Fibroblast of pulmonary artery (primary cell): ENCODE measurements around the gene KCMF1.

ENCODE experiments used
- DNase-seq: peaks from one replicate; pipeline ENCODE4 v3.0.0-alpha.2; 2010; ENCODE audit warnings: low read depth
- H3K4me3 ChIP-seq: replicated peaks from 2 replicates; pipeline ENCODE4 v1.5.1; 2011; ENCODE audit warnings: low read depth, mild to moderate bottlenecking, control low read depth, low read length, moderate library complexity
- TF ChIP-seq, protein P1 (sequence below): IDR thresholded peaks from 2 replicates; pipeline ENCODE4 v1.5.1; 2011; ENCODE audit warnings: mild to moderate bottlenecking, control low read depth, low read length, inconsistent platforms; ENCODE audit errors: missing control alignments

The KCMF1 gene

DNA sequence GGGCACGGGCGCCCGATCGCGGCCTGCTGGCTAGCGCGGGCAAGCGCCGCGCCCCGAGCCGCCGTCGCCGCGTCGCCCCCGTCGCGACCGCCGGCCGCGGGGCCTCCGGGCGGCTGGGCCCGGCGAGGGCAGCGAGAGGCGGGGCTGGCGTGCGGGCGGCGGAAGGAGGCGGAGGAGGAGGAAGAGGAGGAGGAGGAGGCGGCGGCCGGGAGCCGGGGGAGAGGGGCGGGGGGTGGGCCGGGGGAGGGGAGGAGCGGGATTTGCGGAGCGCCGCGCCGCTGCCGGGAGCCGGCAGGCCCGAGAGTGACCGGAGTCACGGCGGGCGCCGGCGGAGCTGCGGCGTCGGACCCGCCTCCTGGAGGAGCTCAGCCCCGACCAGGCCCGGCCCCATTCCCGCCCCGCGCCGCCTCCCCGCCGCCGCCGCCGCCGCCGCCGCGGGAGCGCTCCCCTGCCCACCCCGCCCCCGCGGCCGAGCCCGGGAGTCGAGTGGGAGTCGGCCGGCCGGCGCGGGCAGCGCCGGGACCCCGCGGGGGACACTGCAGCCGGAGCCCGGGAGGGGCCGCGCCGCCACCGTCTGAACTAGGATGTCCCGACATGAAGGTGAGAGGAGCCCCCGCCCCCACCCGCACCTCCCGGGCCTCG lies at the start of gene KCMF1:
Gene KCMF1, plus strand, starts transcription at position 294 of the 642 bp plus-strand sequence. Its CDS starts 291 bp downstream, at position 585.
- DNase-seq: peak; percentile 65

DNA sequence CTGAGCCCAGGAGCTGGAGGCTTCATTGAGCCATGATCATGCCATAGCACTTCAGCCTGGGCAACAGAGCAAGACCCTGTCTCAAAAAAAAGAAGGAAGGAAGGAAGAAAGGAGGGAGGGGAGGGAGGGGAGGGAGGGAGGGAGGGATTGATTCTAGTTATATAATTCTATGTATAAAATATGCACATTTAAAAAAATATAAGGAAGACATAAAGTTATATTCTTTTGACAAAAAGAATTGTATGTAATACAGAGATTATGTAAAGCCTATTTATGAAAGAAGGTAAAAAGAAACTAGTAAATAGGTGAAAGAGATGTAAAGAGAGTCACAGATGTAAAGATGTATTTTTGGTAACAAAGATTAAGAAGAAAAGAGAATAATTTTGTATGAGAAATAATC lies 48.0 kb upstream of the KCMF1 start:
- no peak for DNase-seq
- TF ChIP-seq, protein P1, sequence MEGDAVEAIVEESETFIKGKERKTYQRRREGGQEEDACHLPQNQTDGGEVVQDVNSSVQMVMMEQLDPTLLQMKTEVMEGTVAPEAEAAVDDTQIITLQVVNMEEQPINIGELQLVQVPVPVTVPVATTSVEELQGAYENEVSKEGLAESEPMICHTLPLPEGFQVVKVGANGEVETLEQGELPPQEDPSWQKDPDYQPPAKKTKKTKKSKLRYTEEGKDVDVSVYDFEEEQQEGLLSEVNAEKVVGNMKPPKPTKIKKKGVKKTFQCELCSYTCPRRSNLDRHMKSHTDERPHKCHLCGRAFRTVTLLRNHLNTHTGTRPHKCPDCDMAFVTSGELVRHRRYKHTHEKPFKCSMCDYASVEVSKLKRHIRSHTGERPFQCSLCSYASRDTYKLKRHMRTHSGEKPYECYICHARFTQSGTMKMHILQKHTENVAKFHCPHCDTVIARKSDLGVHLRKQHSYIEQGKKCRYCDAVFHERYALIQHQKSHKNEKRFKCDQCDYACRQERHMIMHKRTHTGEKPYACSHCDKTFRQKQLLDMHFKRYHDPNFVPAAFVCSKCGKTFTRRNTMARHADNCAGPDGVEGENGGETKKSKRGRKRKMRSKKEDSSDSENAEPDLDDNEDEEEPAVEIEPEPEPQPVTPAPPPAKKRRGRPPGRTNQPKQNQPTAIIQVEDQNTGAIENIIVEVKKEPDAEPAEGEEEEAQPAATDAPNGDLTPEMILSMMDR: no peak
- no peak overlapping the region for H3K4me3 ChIP-seq

More for the DNA sequence above, at the start of gene KCMF1:
- H3K4me3 ChIP-seq: peak within 1 kb of the TSS; percentile 82
- TF ChIP-seq, protein P1: no peak

DNA sequence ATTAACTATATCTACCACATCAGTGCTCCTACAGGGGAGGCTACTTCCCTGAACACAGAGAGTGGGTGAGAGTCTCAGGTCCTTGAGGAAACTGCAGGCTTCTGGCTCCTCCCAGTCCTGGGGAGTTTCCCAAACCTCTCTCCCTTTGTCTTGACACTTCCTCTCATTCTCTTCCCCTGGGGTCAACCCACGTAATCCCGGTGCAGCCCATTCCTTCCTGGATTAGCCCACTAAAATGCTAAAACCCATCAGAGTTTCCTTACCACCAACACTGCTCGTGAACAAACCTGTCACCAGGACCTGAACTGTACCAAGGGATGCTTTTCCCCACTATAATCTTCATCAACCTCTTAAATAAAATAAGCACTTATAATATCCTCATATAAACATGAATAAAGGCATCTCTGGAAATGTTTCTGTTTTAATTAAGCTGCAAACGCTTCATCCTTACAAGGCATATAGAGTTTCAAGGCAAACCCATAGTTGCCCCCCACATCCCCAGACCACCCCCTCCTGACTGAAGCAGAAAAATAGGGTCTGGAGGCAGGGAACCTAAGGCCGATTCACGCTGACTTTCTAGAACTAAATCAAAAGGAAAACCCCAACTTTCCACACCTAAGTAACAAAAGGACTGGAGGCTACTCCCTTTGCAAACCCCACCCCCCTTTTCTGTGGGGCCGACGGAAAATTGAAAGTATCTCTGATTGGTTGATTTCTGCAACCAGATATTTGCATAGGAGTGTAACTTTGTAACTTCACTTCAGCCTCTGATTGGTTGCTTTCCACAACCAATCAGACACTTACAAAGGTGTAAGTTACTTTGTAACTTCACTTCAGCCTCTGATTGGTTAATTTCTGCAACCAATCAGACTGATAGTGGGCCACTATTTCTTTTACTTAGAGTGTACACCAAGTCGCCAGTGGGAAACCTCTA lies 46.5 kb upstream of the KCMF1 start:
- no peak overlapping the region for H3K4me3 ChIP-seq
- DNase-seq: peak; percentile 84
- TF ChIP-seq, protein P1: no peak

DNA sequence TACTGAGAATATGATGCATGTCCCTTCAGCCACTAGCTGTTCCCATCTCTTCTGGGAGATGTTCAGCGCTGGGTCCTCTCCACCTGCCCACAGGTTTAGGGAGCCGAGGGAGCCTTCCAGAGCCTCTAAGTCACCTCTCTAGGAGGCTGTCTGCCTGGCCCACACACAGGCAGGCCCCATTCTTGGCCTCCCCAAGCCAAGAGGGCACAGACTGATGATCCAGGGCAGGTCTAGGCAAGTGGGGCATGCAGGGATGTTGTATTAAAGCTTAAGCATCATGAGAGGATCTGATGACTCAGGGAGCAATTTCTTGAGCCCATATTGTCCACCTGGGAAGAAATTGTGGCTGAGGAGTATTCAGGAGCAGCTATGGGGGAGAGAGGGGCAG lies 45.6 kb upstream of the KCMF1 start:
- TF ChIP-seq, protein P1: no peak
- H3K4me3 ChIP-seq: no peak overlapping the region

DNA sequence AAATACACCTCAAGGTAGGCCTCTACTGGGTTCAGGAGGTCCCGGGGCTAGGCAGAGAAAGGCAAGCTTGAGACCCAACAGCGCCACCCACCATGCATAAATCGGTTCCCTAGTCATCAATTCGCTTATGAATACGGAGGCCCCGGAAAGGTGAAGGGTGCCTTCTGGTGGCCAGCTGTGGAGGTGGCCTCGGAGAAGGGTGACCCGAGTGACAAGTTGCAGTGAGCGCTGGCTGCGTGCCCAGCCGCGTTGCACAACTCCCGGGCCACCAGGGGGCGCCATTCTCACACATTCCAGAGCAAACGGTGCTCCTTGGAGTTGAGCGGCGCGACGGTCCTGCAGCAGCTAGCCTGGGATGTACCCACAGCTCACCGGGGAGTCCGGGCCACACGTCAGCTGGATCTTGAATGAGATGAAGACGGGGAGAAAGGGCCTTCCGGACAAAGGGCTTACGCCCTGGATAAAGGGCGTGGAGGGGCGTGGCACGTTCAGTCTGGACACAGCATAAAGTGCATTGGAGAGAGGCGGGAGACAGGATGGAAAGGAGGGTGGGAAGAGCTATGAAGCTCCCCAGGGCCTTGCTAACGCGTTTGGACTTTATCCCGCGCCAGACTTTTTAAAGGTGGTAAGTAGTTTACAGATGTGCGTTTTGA lies 45.1 kb upstream of the KCMF1 start:
- TF ChIP-seq, protein P1: peak; percentile 78
- H3K4me3 ChIP-seq: peak overlapping the region; percentile 45
- peak; percentile 91 for DNase-seq

More for the DNA sequence above, 45.6 kb upstream of the KCMF1 start:
- DNase-seq: no peak

DNA sequence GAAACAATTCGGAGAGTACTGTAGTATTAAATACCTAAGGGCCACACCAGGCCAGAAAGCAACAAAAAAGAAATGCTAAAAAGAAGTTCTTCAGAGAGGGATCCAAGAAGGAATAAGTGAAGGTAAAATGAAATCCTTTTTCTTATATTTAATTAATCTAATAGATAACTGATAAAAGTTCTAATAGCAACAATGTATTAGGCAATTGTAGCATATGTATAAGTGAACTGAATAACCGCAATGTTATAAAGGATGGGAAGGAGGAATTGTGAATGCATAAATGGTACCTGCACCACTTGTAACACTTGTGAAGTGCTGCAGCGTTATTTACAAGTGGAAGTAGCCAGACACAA lies 43.7 kb upstream of the KCMF1 start:
- no peak overlapping the region for H3K4me3 ChIP-seq
- TF ChIP-seq, protein P1: no peak
- DNase-seq: no peak
